Stimulated activated CD4-positive, alpha-beta T cell treated with anti-CD3 and anti-CD28 coated beads, Interleukin-4, amount 100 ng/mL, for 4 hours (primary cell): ENCODE measurements around the gene MITF.

ENCODE experiments used
- DNase-seq, 2 experiments: peaks; one replicate each; pipeline ENCODE4 v3.0.0-alpha.2; 2020

MITF gene

GRCh38 chr3:69983546-69984265 is 244.4 kb downstream of the MITF start:
- DNase-seq: no peak

DNA sequence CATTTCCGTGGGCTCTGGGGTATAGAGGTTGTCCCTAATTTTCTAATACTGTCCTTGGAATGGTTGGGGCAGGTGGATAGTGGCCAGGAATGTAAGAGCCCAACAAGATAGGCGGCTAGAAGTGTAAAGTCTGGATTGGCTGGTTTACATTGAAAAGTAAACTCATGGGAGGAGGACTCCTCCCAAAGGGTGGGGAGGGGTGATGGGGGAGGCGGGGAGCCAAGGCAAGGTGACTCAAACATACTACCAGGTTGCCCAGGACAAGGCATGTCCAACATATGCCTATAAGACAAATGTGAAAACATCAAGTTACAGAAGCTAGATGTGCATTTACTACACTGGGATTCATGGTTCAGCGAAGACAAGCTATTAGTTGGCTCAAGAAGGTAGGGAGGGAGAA is 246.0 kb downstream of the MITF start:
- no peak for DNase-seq

GRCh38 chr3:69986419-69986818 is 247.2 kb downstream of the MITF start:
- no peak for DNase-seq

GRCh38 chr3:69987833-69988232 is 248.6 kb downstream of the MITF start:
- no peak for DNase-seq

GRCh38 chr3:69993757-69994156 is 254.5 kb downstream of the MITF start:
- no peak for DNase-seq

- no peak for DNase-seq
Measured at GRCh38 chr3:69994919-69995318, 255.7 kb downstream of the MITF start.

DNA sequence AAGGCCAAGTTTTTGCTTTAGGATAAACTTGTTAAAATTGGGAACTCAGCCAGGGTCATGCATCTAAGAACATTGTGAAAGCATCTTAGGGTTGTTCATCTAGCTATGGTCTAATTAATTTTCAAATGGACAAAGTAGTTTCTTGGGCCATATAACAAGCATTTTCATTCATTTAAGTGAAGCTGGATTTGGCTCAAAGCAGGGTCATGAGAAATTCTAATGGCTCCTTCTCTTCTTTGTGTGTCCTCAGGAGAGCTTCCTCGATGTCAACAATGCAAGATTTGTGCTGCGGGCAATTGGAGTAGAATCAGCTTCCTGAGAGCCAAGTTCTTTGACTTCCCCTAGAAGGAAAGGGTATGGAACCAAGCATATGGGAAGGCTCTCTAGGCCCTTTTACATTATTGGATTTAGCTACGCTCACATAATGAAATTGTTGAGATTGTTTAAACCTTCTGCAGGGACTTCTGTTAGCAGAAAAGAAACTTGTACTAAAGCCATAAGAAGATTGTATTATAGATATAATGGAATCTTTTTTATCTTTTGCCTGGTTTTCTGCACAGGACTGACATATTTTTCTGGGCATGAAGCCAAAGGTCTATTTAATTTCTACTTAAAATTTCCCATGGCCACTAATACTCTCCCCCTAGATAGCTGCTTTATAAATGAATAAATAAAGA is 258.5 kb downstream of the MITF start:
- DNase-seq: no peak

GRCh38 chr3:69998759-69999139 is 259.5 kb downstream of the MITF start:
- no peak for DNase-seq

DNA sequence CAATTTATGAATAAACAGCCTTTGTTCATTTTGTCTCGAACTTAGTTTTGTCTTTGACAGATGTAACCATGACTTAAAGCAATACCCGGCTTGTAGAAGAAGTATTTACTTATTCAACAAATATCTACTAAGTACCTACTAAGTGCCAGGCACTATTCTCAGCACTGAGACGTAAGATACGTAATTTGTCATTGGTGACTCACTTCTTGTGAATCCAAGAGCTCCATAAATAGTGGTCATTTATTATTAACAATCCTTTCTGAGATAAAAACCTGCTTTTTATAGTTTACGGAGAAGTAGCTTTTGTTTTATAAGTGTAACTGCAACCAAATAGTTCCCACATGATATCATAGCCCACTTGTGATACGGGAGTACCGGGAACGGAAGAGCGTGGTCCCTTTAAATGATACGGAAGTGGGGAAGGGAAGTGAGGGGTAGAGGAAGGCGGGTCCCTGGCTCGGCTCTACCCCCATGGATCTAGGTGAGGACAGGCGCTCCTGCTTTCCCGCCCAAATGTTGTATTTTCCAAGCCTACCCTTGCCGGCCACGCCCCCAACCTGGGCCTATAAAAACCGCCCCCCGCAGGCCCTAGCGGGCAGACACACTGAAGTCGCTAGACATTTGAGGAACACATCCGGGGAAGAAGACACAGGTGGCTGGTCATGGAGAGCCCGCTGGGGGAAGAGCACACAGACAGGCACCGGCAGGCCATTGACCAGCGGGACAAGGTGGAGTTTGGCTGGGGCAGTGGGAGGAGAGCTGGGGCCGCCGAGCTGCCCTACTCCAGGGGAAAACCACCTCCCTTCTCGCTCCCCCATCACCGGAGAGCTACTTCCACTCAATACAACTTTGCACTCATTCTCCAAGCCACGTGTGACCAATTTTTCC is 260.1 kb downstream of the MITF start, which contains the start of gene SAMMSON:
SAMMSON (plus strand) TSS at position 594 of the 888 bp plus-strand sequence.
- no peak for DNase-seq

DNA sequence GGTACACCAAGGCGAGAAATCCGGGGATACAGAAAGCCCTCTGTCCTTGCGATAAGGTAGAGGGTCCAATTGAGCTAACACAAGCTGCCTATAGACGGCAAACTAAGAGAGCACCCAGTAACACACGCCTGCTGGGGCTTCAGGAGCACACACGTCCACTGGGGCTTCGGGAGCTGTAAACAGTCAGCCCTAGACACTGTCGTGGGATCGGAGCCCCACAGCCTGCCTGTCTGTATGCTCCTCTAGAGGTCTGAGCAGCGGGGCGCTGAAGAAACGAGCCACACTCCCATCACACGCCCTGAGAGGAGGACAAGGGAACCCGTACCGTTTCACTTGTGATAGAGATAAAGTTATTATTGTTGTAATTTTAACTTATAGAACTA is 260.8 kb downstream of the MITF start:
- DNase-seq: no peak

DNA sequence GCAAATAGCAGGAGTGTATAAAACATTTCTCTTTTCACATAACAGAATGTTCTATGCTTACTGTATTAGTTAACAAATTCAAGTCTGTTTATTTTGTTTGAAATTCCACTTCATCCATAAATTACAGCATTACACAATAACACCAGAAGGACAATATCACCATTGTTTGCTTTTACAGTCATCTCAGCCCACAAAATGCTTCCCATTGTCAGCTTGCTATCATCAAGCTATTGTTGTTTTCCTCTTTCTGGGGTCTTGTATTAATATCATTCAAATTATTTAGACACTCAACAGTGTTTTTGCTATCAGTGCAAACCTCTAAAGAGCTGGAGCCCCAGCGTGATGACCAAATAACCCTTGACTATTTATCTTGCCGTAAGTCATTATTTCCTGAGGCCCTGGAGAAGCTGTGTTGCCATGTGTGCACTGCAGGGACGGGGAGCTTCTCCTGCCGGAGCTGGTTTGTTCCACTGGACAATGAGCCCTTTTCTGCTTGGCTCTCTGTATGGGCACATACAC is 261.4 kb downstream of the MITF start:
- no peak for DNase-seq

DNA sequence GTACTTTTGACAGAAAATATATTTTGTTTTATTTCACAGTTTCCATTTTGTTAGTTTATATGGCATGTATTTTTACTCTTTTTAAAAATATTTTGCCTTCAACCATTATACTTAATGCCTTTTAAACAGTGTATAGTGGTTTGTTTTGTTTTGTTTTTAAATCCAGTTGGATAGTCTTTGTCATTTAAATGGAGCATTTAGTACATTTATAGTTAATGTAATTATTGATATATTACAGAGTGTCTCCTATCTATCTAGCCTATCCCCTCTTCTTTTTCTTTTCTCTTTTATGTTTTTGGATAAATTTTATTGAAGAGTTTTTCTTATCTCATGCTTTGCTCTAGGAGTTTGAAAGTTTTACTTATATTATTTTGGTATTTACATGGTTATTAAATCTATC is 263.9 kb downstream of the MITF start:
- no peak for DNase-seq

DNA sequence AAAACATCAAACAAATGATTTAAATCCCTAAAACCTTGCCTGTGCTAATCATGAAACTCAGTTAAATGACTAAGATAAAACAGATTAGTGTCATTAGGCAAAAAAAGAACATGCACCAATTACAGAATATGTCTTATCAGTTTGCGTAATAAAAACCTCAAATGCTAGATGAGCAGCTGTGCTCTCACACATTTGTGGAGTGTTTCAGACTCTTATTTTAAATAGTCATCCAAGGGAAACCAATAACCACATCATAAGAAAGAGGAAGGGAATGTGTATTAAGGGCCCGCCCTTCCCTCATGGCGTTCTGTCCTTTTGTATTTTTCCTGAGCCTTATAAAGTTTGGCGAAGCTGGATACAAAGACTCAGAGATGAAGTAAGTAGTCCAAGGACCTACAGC is 266.8 kb downstream of the MITF start:
- DNase-seq: no peak

DNA sequence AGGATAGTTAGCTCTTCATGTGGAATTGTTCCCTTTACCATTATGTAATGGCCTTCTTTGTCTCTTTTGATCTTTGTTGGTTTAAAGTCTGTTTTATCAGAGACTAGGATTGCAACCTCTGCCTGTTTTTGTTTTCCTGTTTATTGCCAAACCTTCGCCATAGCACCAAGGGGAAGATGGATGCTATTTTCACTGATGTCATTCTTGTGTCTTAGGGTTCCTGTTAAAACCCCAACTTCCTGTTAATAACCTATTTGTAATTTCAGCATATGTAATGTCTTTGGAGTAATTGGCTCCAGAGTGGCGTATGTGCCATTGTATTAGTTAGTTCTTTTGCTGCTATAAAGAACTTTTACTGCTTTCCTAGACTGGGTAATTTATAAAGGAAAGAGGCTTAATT is 271.1 kb downstream of the MITF start:
- DNase-seq: no peak

GRCh38 chr3:70011582-70011981 is 272.3 kb downstream of the MITF start:
- DNase-seq: no peak
